HCT116 (cell line): ENCODE measurements around the gene SDE2. TPM values are rescaled to one million over a fixed set of nuclear protein-coding genes. Genes with fewer than 3 reads are reported as not detected.

Source experiments
- ATAC-seq: fragments of 200-7000 bp; cut with Tn5 transposase; 2 replicates; pipeline ENCODE4 v1.9.1; 2020; ENCODE audit warnings: mild to moderate bottlenecking, moderate library complexity
- BruUV-seq: library from RNA; stranded (reverse); fragments of 400-500 nt; replicated peaks from 2 replicates; lab custom pipeline; 2021; lab: Mats Ljungman, UMichigan
- CTCF ChIA-PET: fragments of 300-600 bp; sonication (Branson Sonifier 250); formaldehyde crosslinking; loops from one replicate; lab custom pipeline; 2021; ENCODE audit warnings: antibody characterized with exemption; lab: Charles Lee
- POLR2A ChIA-PET: fragments of 300-600, 350-600 bp; sonication (Branson Sonifier 250); formaldehyde crosslinking; loops from one replicate; lab custom pipeline; 2021; ENCODE audit warnings: antibody characterized with exemption; lab: Charles Lee
- RAD21 ChIA-PET, 2 experiments: fragments of 300-600 bp; sonication (Branson Sonifier 250); formaldehyde crosslinking; loops; one replicate each; lab custom pipeline; 2023; ENCODE audit warnings: low total read pairs in 2 of 2; ENCODE audit not compliant: uncharacterized antibody in 2 of 2, unreplicated experiment in 2 of 2, low non-redundant PET in 1 of 2; lab: Charles Lee
- DNase-seq: peaks from one replicate; pipeline ENCODE4 v3.0.0-alpha.2; 2010; ENCODE audit warnings: low read depth, low spot score
- H2AFZ ChIP-seq: fragments of 200-600 bp; shearing (Covaris generic), sonication (generic); 2 replicates; pipeline ENCODE4 v1.6.1; 2017; ENCODE audit warnings: low read depth, mixed run types, mixed read lengths, antibody characterized with exemption, low read length; ENCODE audit not compliant: poor library complexity, severe bottlenecking
- H3K27ac ChIP-seq: 2 replicates; pipeline ENCODE4 v1.5.1; 2012; ENCODE audit warnings: low read depth, low read length
- H3K27me3 ChIP-seq: fragments of 200-600 bp; sonication (generic); 2 replicates; pipeline ENCODE4 v1.6.1; 2016; ENCODE audit warnings: mixed run types, low read length, mixed read lengths; ENCODE audit not compliant: insufficient read depth
- H3K36me3 ChIP-seq, 2 experiments: fragments of 200-500 bp in 1 of 2; fragments of 200-600 bp in 1 of 2; sonication (Bioruptor generic) in 1 of 2; sonication (generic) in 1 of 2; 2 replicates each; pipeline versions ENCODE4 v1.5.1 to v1.6.1; 2014 to 2016; ENCODE audit warnings: low read length in 2 of 2, inconsistent platforms in 1 of 2, mixed read lengths in 1 of 2, mixed run types in 1 of 2; ENCODE audit not compliant: insufficient read depth in 2 of 2, control insufficient read depth in 1 of 2
- H3K4me1 ChIP-seq, 2 experiments: fragments of 200-600 bp in 1 of 2; sonication (generic) in 1 of 2; 2 replicates each; pipeline versions ENCODE4 v1.5.1 to v1.6.1; 2012 to 2017; ENCODE audit warnings: low read length in 2 of 2, inconsistent platforms in 1 of 2, mild to moderate bottlenecking in 1 of 2, mixed read lengths in 1 of 2, mixed run types in 1 of 2, moderate library complexity in 1 of 2; ENCODE audit not compliant: insufficient read depth in 2 of 2, control insufficient read depth in 1 of 2
- H3K4me2 ChIP-seq: fragments of 200-600 bp; sonication (generic); 2 replicates; pipeline ENCODE4 v1.6.1; 2017; ENCODE audit warnings: mixed run types, low read length, mixed read lengths
- H3K4me3 ChIP-seq, 2 experiments: fragments of 200-600 bp in 1 of 2; sonication (generic) in 1 of 2; replicated peaks in 1 of 2; 2 replicates each; pipeline ENCODE4 v1.5.1; 2011 to 2016; ENCODE audit warnings: low read length in 2 of 2, control low read depth in 1 of 2, low read depth in 1 of 2, mild to moderate bottlenecking in 1 of 2, mixed read lengths in 1 of 2, mixed run types in 1 of 2
- H3K79me2 ChIP-seq: fragments of 200-600 bp; sonication (generic); 2 replicates; pipeline ENCODE4 v1.6.1; 2017; ENCODE audit warnings: mild to moderate bottlenecking, mixed run types, low read length, moderate library complexity, mixed read lengths; ENCODE audit not compliant: insufficient read depth
- H3K9ac ChIP-seq: fragments of 200-600 bp; sonication (generic); 2 replicates; pipeline ENCODE4 v1.6.1; 2016; ENCODE audit warnings: low read length, mixed read lengths
- H3K9me2 ChIP-seq: fragments of 200-600 bp; sonication (generic), shearing (Covaris generic); 2 replicates; pipeline ENCODE4 v1.6.1; 2017; ENCODE audit warnings: mixed run types, mild to moderate bottlenecking, moderate library complexity; ENCODE audit not compliant: insufficient read depth
- H3K9me3 ChIP-seq, 2 experiments: fragments of 200-500 bp in 1 of 2; fragments of 200-600 bp in 1 of 2; sonication (Bioruptor generic) in 1 of 2; sonication (generic) in 1 of 2; 2 replicates each; pipeline ENCODE4 v1.6.1; 2014 to 2017; ENCODE audit warnings: low read length in 2 of 2, mixed read lengths in 2 of 2, inconsistent platforms in 1 of 2, low read depth in 1 of 2, mild to moderate bottlenecking in 1 of 2, mixed run types in 1 of 2, moderate library complexity in 1 of 2; ENCODE audit not compliant: control insufficient read depth in 1 of 2, insufficient read depth in 1 of 2
- H4K20me1 ChIP-seq: fragments of 200-600 bp; sonication (generic), shearing (Covaris generic); 2 replicates; pipeline ENCODE4 v1.6.1; 2017; ENCODE audit warnings: mixed run types, mild to moderate bottlenecking, moderate library complexity; ENCODE audit not compliant: insufficient read depth
- ELF1 ChIP-seq: IDR thresholded peaks from 2 replicates; pipeline ENCODE4 v1.6.1; 2012; ENCODE audit warnings: low read depth, borderline replicate concordance
- EZH2phosphoT487 ChIP-seq: fragments of 200-600 bp; IDR thresholded peaks from 2 replicates; pipeline ENCODE4 v1.6.1; 2018; ENCODE audit warnings: antibody characterized with exemption, borderline replicate concordance
- FOSL1 ChIP-seq: IDR thresholded peaks from 2 replicates; pipeline ENCODE4 v1.6.1; 2012; ENCODE audit warnings: low read depth
- JUND ChIP-seq: IDR thresholded peaks from 2 replicates; pipeline ENCODE4 v1.6.1; 2012
- MAX ChIP-seq: IDR thresholded peaks from 2 replicates; pipeline ENCODE4 v1.6.1; 2012
- POLR2AphosphoS5 ChIP-seq: IDR thresholded peaks from 2 replicates; pipeline ENCODE4 v1.6.1; 2011; ENCODE audit warnings: mild to moderate bottlenecking, low read depth, low read length, moderate library complexity
- REST ChIP-seq: IDR thresholded peaks from 2 replicates; pipeline ENCODE4 v1.6.1; 2012; ENCODE audit warnings: low read depth
- SIN3A ChIP-seq: IDR thresholded peaks from 2 replicates; pipeline ENCODE4 v1.6.1; 2012; ENCODE audit warnings: low read depth
- SRF ChIP-seq: IDR thresholded peaks from 2 replicates; pipeline ENCODE4 v1.6.1; 2012; ENCODE audit warnings: low read depth
- TCF7L2 ChIP-seq: IDR thresholded peaks from 2 replicates; pipeline ENCODE4 v1.7.0; 2011; ENCODE audit warnings: borderline replicate concordance, inconsistent platforms; ENCODE audit not compliant: insufficient read depth, insufficient read length; ENCODE audit errors: extremely low read depth
- ZFX ChIP-seq: fragments of 450-650 bp; IDR thresholded peaks from 2 replicates; pipeline ENCODE4 v1.6.1; 2017
- ZNF274 ChIP-seq: fragments of 200-500 bp; sonication (Bioruptor generic); IDR thresholded peaks from 2 replicates; pipeline ENCODE4 v1.6.1; 2014; ENCODE audit warnings: mild to moderate bottlenecking, low read depth, low read length, inconsistent platforms
- intact Hi-C: fragments of 100-400 bp; cut with micrococcal nuclease; formaldehyde crosslinking; loops from 2 replicates; pipeline ENCODE4 v1.10.0; 2022
- total RNA-seq: library from RNA; stranded (reverse); gene quantifications from one replicate; pipeline ENCODE4 v1.2.1, GENCODE V29; 2021; ENCODE audit not compliant: unreplicated experiment

Gene SDE2
- total RNA-seq, 1 experiment from 2014 or later = 22.5 TPM

GRCh38 chr1:225980005-225980836, 18.9 kb downstream of the SDE2 start (continued):
- no peak for TF ChIP-seq ZNF274
- TF ChIP-seq SRF = no peak
- no peak for TF ChIP-seq FOSL1
- no peak for TF ChIP-seq JUND
- no peak for TF ChIP-seq EZH2phosphoT487

GRCh38 chr1:225979421-225979820, 19.7 kb downstream of the SDE2 start:
- H3K27ac ChIP-seq = no peak overlapping the region
- CTCF ChIA-PET = interaction anchor here (1.9 kb wide), 1 partner anchor 505 kb away, joined by 6 read pairs; no protein-coding TSS in a partner anchor

More at GRCh38 chr1:225979421-225979820, 19.7 kb downstream of the SDE2 start:
- DNase-seq = no peak
- no peaks in the 10 kb centered on the region for H3K27me3 ChIP-seq
- intact Hi-C loops = loop anchor here (5.0 to 10.0 kb wide), 4 partner anchors 125 to 1465 kb away; no protein-coding TSS in a partner anchor
- H3K36me3 ChIP-seq = peaks cover 21 to 47% of the 10 kb centered on the region in 2 experiments
- ChIA-PET RAD21 (no interaction called here), POLR2A (no interaction called here)
- H3K9me2 ChIP-seq = no peaks in the 10 kb centered on the region
- no peaks in the 10 kb centered on the region for H3K4me1 ChIP-seq
- no peak overlapping the region for H3K9ac ChIP-seq
- TF ChIP-seq ELF1 (no peak), SIN3A (no peak), TCF7L2 (no peak), POLR2AphosphoS5 (no peak), JUND (no peak), ZNF274 (no peak), REST (no peak), MAX (no peak), ZFX (no peak)
- no peak overlapping the region for H3K4me2 ChIP-seq
- BruUV-seq = no TSS peak
- peaks cover 4 to 8% of the 10 kb centered on the region in 2 experiments; a peak in 2 of 4 replicates for H3K9me3 ChIP-seq
- no peak for ATAC-seq
- H2AFZ ChIP-seq = no peak overlapping the region
- H3K4me3 ChIP-seq = no peak overlapping the region
- no peaks in the 10 kb centered on the region for H4K20me1 ChIP-seq
- H3K79me2 ChIP-seq = peaks cover 3% of the 10 kb centered on the region; the same call in 1 of the 2 replicates
